Spinal cord (tissue), 10 donors: ENCODE results near the gene TRAPPC5. TPM values are rescaled to one million over a fixed set of nuclear protein-coding genes. Genes with fewer than 3 reads are reported as not detected.

Experiments used
- DNase-seq, 6 donors: peaks; one replicate each; pipeline versions ENCODE4 v3.0.0 to v3.0.0-alpha.2; 2013 to 2015; ENCODE audit warnings: low spot score in 6 of 6, low read depth in 4 of 6
- H3K27ac ChIP-seq: one replicate; pipeline ENCODE4 v1.5.1; 2013; ENCODE audit warnings: low read depth, low read length, control low read depth
- H3K27me3 ChIP-seq: one replicate; pipeline ENCODE4 v1.6.1; 2013; ENCODE audit warnings: low read length; ENCODE audit not compliant: control insufficient read depth, insufficient read depth
- H3K36me3 ChIP-seq: one replicate; pipeline ENCODE4 v1.6.1; 2013; ENCODE audit warnings: low read length; ENCODE audit not compliant: control insufficient read depth, insufficient read depth
- H3K4me1 ChIP-seq: one replicate; pipeline ENCODE4 v1.6.1; 2013; ENCODE audit warnings: low read length; ENCODE audit not compliant: control insufficient read depth, insufficient read depth
- H3K4me3 ChIP-seq: one replicate; pipeline ENCODE4 v1.5.1; 2013; ENCODE audit warnings: low read depth, low read length, control low read depth
- H3K9me3 ChIP-seq: one replicate; pipeline ENCODE4 v1.6.1; 2013; ENCODE audit warnings: low read length; ENCODE audit not compliant: control insufficient read depth, insufficient read depth
- WGBS: methylation state at CpG from one replicate; pipeline ENCODE4 v1.1.5; 2013; ENCODE audit warnings: missing lambda C conversion rate; ENCODE audit not compliant: insufficient coverage; 5-methylcytosine and 5-hydroxymethylcytosine counted together
- polyA plus RNA-seq, 2 donors: library from polyadenylated mRNA; unstranded; fragments of 120-200 nt; gene quantifications; one replicate each; pipeline ENCODE4 v1.2.1, GENCODE V29; 2013; ENCODE audit not compliant: insufficient read length in 2 of 2
- total RNA-seq, 2 donors: library from RNA; depleted of rRNA in 1 of 2; stranded (reverse); fragments of 120-200 nt in 1 of 2; fragments of >200 nt in 1 of 2; gene quantifications; one replicate each; pipeline versions ENCODE4 v1.2.3 to v1.2.4, GENCODE V29; 2013 to 2014
- donor health status: healthy.

TRAPPC5 gene
- total and polyA plus RNA-seq, 4 donors, result 24.5 to 165 (median 97.1) TPM

- H3K4me3 ChIP-seq, result no peak overlapping the region
- no peaks in the 10 kb centered on the region for H3K36me3 ChIP-seq
- H3K27me3 ChIP-seq, result no peaks in the 10 kb centered on the region
- no peaks in the 10 kb centered on the region for H3K9me3 ChIP-seq
- no peak for DNase-seq
- WGBS, result 89% methylated on average over 11 of the region's 14 CpGs
- H3K4me1 ChIP-seq, result no peaks in the 10 kb centered on the region
- no peak overlapping the region for H3K27ac ChIP-seq
Observed at GRCh38 chr19:7706188-7706954, 25.7 kb downstream of the TRAPPC5 start.

- no peak for DNase-seq
- Histone ChIP-seq H3K36me3 (no peaks in the 10 kb centered on the region), H3K4me3 (no peak overlapping the region), H3K9me3 (no peaks in the 10 kb centered on the region), H3K27me3 (no peaks in the 10 kb centered on the region), H3K27ac (no peak overlapping the region), H3K4me1 (no peaks in the 10 kb centered on the region)
- 63% methylated on average over 4 of the region's 8 CpGs for whole genome bisulfite sequencing
Observed at GRCh38 chr19:7706955-7707456, 26.4 kb downstream of the TRAPPC5 start.

GRCh38 chr19:7709932-7710460, 29.4 kb downstream of the TRAPPC5 start:
- WGBS, result 73% methylated on average over 6 of the region's 10 CpGs
- DNase-seq, result no peak
- Histone ChIP-seq H3K27ac (no peak overlapping the region), H3K9me3 (no peaks in the 10 kb centered on the region), H3K4me3 (no peak overlapping the region), H3K36me3 (no peaks in the 10 kb centered on the region), H3K4me1 (no peaks in the 10 kb centered on the region), H3K27me3 (no peaks in the 10 kb centered on the region)

GRCh38 chr19:7710616-7711015, 30.0 kb downstream of the TRAPPC5 start:
- Histone ChIP-seq H3K4me3 (no peak overlapping the region), H3K27ac (no peak overlapping the region), H3K27me3 (no peaks in the 10 kb centered on the region), H3K4me1 (no peaks in the 10 kb centered on the region), H3K9me3 (no peaks in the 10 kb centered on the region), H3K36me3 (no peaks in the 10 kb centered on the region)
- no peak for DNase-seq
- 86% methylated on average over 5 of the region's 5 CpGs for WGBS

GRCh38 chr19:7715671-7716070, 35.0 kb downstream of the TRAPPC5 start:
- H3K9me3 ChIP-seq, result no peaks in the 10 kb centered on the region
- no CpG with 5 or more reads among the region's 1 CpG for WGBS
- no peaks in the 10 kb centered on the region for H3K36me3 ChIP-seq
- no peak overlapping the region for H3K4me3 ChIP-seq
- no peak overlapping the region for H3K27ac ChIP-seq
- H3K27me3 ChIP-seq, result no peaks in the 10 kb centered on the region
- no peaks in the 10 kb centered on the region for H3K4me1 ChIP-seq
- peak in 1 of 6 donors; percentile 44 for DNase-seq

GRCh38 chr19:7716762-7717161, 36.1 kb downstream of the TRAPPC5 start:
- H3K27me3 ChIP-seq, result no peaks in the 10 kb centered on the region
- H3K4me3 ChIP-seq, result no peak overlapping the region
- WGBS, result no CpG with 5 or more reads among the region's 1 CpG
- H3K27ac ChIP-seq, result no peak overlapping the region
- no peaks in the 10 kb centered on the region for H3K9me3 ChIP-seq
- H3K36me3 ChIP-seq, result no peaks in the 10 kb centered on the region
- no peaks in the 10 kb centered on the region for H3K4me1 ChIP-seq
- DNase-seq, result no peak

- H3K9me3 ChIP-seq, result no peaks in the 10 kb centered on the region
- H3K27ac ChIP-seq, result no peak overlapping the region
- 67% methylated on average over 2 of the region's 8 CpGs for WGBS
- no peak for DNase-seq
- no peak overlapping the region for H3K4me3 ChIP-seq
- no peaks in the 10 kb centered on the region for H3K36me3 ChIP-seq
- H3K27me3 ChIP-seq, result no peaks in the 10 kb centered on the region
- no peaks in the 10 kb centered on the region for H3K4me1 ChIP-seq
Observed at GRCh38 chr19:7718668-7719067, 38.0 kb downstream of the TRAPPC5 start.

- no peaks in the 10 kb centered on the region for H3K9me3 ChIP-seq
- H3K36me3 ChIP-seq, result no peaks in the 10 kb centered on the region
- no peak overlapping the region for H3K27ac ChIP-seq
- no peaks in the 10 kb centered on the region for H3K27me3 ChIP-seq
- no peak overlapping the region for H3K4me3 ChIP-seq
- no peaks in the 10 kb centered on the region for H3K4me1 ChIP-seq
- WGBS, result 83% methylated on average over 2 of the region's 6 CpGs
- peak in 1 of 6 donors; percentile 2 for DNase-seq
Observed at GRCh38 chr19:7720351-7720750, 39.7 kb downstream of the TRAPPC5 start.

- 40% methylated on average over 3 of the region's 5 CpGs for WGBS
- Histone ChIP-seq H3K36me3 (no peaks in the 10 kb centered on the region), H3K4me1 (no peaks in the 10 kb centered on the region), H3K4me3 (no peak overlapping the region), H3K27ac (no peak overlapping the region), H3K9me3 (no peaks in the 10 kb centered on the region), H3K27me3 (no peaks in the 10 kb centered on the region)
- DNase-seq, result no peak
Observed at GRCh38 chr19:7722231-7722651, 41.6 kb downstream of the TRAPPC5 start.

GRCh38 chr19:7725791-7726190, 45.2 kb downstream of the TRAPPC5 start:
- 29% methylated on average over 1 of the region's 2 CpGs for WGBS
- no peak overlapping the region for H3K27ac ChIP-seq
- peaks cover 5% of the 10 kb centered on the region for H3K4me1 ChIP-seq
- H3K9me3 ChIP-seq, result no peaks in the 10 kb centered on the region
- H3K4me3 ChIP-seq, result no peak overlapping the region
- H3K27me3 ChIP-seq, result peaks cover 28% of the 10 kb centered on the region
- no peaks in the 10 kb centered on the region for H3K36me3 ChIP-seq
- no peak for DNase-seq
